BLaER1 (cell line): ENCODE data around the gene SUFU.

Experiments used
- H3K27ac ChIP-seq: shearing (Covaris generic); formaldehyde crosslinking; 2 replicates; pipeline ENCODE4 v1.8.1; 2022
- H3K27me3 ChIP-seq: shearing (Covaris generic); formaldehyde crosslinking; 2 replicates; pipeline ENCODE4 v1.8.1; 2022
- H3K36me3 ChIP-seq: shearing (Covaris generic); formaldehyde crosslinking; 2 replicates; pipeline ENCODE4 v1.8.1; 2022
- H3K4me1 ChIP-seq: shearing (Covaris generic); formaldehyde crosslinking; 2 replicates; pipeline ENCODE4 v1.8.1; 2022
- H3K4me2 ChIP-seq: shearing (Covaris generic); formaldehyde crosslinking; 2 replicates; pipeline ENCODE4 v1.8.1; 2022
- H3K4me3 ChIP-seq: shearing (Covaris generic); formaldehyde crosslinking; 2 replicates; pipeline ENCODE4 v1.8.1; 2022
- H3K9ac ChIP-seq: shearing (Covaris generic); formaldehyde crosslinking; 2 replicates; pipeline ENCODE4 v1.8.1; 2022
- H3K9me3 ChIP-seq: shearing (Covaris generic); formaldehyde crosslinking; 2 replicates; pipeline ENCODE4 v1.8.1; 2022
- H4K20me1 ChIP-seq: shearing (Covaris generic); formaldehyde crosslinking; 2 replicates; pipeline ENCODE4 v1.8.1; 2022
- Cebpa-rat ChIP-seq: shearing (Covaris generic); IDR thresholded peaks from 2 replicates; pipeline ENCODE4 v1.8.1; 2022

SUFU gene

DNA sequence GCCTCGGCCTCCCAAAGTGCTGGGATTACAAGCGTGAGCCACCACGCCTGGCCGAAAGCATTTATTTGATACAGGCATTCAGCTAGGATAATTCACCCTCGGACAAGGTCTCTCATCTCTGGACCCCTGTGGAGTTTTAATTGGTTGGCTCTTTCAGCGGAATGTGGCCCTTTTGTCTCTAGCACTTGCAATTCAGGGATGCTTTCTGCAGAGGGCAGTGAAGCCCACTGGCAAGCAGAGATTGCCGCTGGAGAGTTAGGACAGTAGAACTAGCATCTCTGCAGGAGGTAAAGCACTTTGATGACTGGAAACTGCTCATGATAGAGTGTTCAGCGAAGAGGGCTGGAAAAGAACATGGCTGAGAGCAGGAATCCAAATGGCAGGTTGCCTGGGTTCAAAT, 62.0 kb downstream of the SUFU start:
- no peaks in the 10 kb centered on the region for H3K9me3 ChIP-seq
- no peak for TF ChIP-seq Cebpa-rat
- no peak overlapping the region for H3K4me3 ChIP-seq
- peaks cover 34% of the 10 kb centered on the region; the same call in 1 of the 2 replicates for H4K20me1 ChIP-seq
- H3K36me3 ChIP-seq: peaks cover 30% of the 10 kb centered on the region; the same call in 1 of the 2 replicates
- no peaks in the 10 kb centered on the region for H3K27me3 ChIP-seq
- H3K4me1 ChIP-seq: no peaks in the 10 kb centered on the region
- no peak overlapping the region for H3K27ac ChIP-seq
- H3K9ac ChIP-seq: no peak overlapping the region
- no peak overlapping the region for H3K4me2 ChIP-seq

- peaks cover 56% of the 10 kb centered on the region for H4K20me1 ChIP-seq
- H3K9me3 ChIP-seq: no peaks in the 10 kb centered on the region
- H3K27ac ChIP-seq: no peak overlapping the region
- no peak for TF ChIP-seq Cebpa-rat
- no peaks in the 10 kb centered on the region for H3K36me3 ChIP-seq
- H3K4me3 ChIP-seq: no peak overlapping the region
- H3K4me2 ChIP-seq: no peak overlapping the region
- H3K4me1 ChIP-seq: peaks cover 20% of the 10 kb centered on the region
- no peaks in the 10 kb centered on the region for H3K27me3 ChIP-seq
- H3K9ac ChIP-seq: no peak overlapping the region
Observed at GRCh38 chr10:102578782-102579181, 75.0 kb downstream of the SUFU start.

DNA sequence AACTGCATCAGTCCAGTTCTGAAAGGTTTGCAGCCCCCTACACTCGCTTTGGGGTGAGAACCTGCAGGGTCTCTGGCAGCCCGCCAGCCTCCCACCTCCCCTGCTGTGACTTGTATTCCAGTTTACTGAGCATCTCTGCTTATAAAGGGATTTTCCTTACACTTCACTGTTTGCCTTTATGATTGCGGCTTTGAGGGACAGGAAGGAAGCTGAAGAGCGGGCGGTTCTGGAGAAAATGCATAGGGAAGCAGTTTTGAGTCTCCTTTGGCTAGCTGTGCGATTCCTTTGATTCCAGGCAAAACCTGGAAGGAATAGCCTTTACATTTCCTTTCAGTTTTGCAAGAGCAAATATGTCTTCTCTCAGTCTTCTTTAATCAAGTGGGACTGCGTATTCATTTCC, 75.6 kb downstream of the SUFU start:
- no peaks in the 10 kb centered on the region for H3K36me3 ChIP-seq
- H3K27ac ChIP-seq: no peak overlapping the region

GRCh38 chr10:102580230-102580629, 76.5 kb downstream of the SUFU start:
- H3K27ac ChIP-seq: no peak overlapping the region
- H3K36me3 ChIP-seq: no peaks in the 10 kb centered on the region
- H3K4me1 ChIP-seq: peaks cover 20% of the 10 kb centered on the region
- no peak overlapping the region for H3K4me3 ChIP-seq
- no peak for TF ChIP-seq Cebpa-rat
- no peaks in the 10 kb centered on the region for H3K27me3 ChIP-seq
- no peak overlapping the region for H3K9ac ChIP-seq
- no peaks in the 10 kb centered on the region for H3K9me3 ChIP-seq
- no peak overlapping the region for H3K4me2 ChIP-seq
- H4K20me1 ChIP-seq: peaks cover 65% of the 10 kb centered on the region

More for the DNA sequence above, 75.6 kb downstream of the SUFU start:
- no peaks in the 10 kb centered on the region for H3K9me3 ChIP-seq
- peaks cover 61% of the 10 kb centered on the region for H4K20me1 ChIP-seq
- H3K4me2 ChIP-seq: no peak overlapping the region
- peaks cover 20% of the 10 kb centered on the region for H3K4me1 ChIP-seq
- H3K4me3 ChIP-seq: no peak overlapping the region
- TF ChIP-seq Cebpa-rat: no peak
- no peaks in the 10 kb centered on the region for H3K27me3 ChIP-seq
- H3K9ac ChIP-seq: no peak overlapping the region

- Histone ChIP-seq H3K9me3 (no peaks in the 10 kb centered on the region), H3K4me2 (peak overlapping the region; percentile 24; the same call in 1 of the 2 replicates), H4K20me1 (peaks cover 69% of the 10 kb centered on the region), H3K36me3 (no peaks in the 10 kb centered on the region), H3K9ac (0 out of 2 replicates have a peak overlapping the region, but pooled peaks have one; percentile 38), H3K4me3 (no peak overlapping the region), H3K27ac (no peak overlapping the region), H3K4me1 (peaks cover 20% of the 10 kb centered on the region), H3K27me3 (no peaks in the 10 kb centered on the region)
- TF ChIP-seq Cebpa-rat: no peak
Observed at GRCh38 chr10:102581401-102581800, 77.6 kb downstream of the SUFU start.

GRCh38 chr10:102581981-102582580, 78.3 kb downstream of the SUFU start:
- no peaks in the 10 kb centered on the region for H3K27me3 ChIP-seq
- no peaks in the 10 kb centered on the region for H3K9me3 ChIP-seq
- peaks cover 20% of the 10 kb centered on the region for H3K4me1 ChIP-seq
- peak overlapping the region; percentile 24; the same call in 1 of the 2 replicates for H3K4me2 ChIP-seq
- H3K9ac ChIP-seq: no peak overlapping the region; the same call in 1 of the 2 replicates
- no peak for TF ChIP-seq Cebpa-rat
- H4K20me1 ChIP-seq: peaks cover 69% of the 10 kb centered on the region
- no peak overlapping the region for H3K27ac ChIP-seq
- H3K4me3 ChIP-seq: no peak overlapping the region
- no peaks in the 10 kb centered on the region for H3K36me3 ChIP-seq

DNA sequence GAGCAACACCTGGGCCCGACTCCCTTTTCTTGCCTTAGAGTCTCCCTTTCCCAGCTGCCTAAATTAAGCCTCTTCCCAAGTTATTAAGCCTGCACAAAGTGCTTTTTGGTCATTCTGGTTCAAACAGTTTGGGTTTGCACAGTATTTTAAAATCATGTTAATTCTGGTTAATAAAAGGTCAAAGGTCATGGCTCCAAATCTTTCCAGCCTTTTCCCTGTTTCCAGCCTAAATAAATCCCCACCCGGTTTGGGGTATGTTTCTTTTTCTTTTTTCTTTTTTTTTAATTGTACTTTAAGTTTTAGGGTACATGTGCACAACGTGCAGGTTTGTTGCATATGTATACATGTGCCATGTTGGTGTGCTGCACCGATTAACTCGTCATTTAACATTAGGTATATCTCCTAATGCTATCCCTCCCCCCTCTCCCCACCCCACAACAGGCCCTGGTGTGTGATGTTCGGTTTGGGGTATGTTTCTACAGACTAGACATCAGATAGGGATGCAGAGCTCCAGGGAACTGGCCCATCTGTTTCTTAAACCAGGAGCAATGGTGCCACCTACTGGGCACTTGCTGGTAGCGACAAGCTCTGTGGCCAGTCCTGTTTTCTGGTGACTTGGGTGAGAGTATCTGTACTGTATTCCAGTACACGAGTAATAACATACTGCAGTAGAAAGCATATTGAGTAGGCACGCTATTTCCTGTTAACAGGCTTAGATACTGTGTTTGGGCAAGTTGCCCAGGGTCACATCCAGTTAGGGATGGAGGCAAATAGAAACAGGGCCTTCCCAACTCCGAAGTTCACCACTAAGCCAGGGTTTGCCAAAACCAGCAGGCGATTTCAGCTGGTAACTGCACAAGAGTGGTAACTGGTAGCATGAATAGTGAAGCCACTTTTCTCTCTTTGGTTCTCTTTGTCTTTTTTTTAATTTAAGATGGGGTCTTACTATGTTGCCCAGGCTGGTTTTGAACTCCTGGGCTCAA, 80.0 kb downstream of the SUFU start:
- Histone ChIP-seq H3K4me2 (no peak overlapping the region), H3K27me3 (no peaks in the 10 kb centered on the region), H3K4me3 (no peak overlapping the region), H3K4me1 (peaks cover 20% of the 10 kb centered on the region), H3K27ac (no peak overlapping the region), H3K9ac (no peak overlapping the region; the same call in 1 of the 2 replicates), H4K20me1 (peaks cover 73% of the 10 kb centered on the region), H3K9me3 (no peaks in the 10 kb centered on the region), H3K36me3 (no peaks in the 10 kb centered on the region)
- TF ChIP-seq Cebpa-rat: no peak

DNA sequence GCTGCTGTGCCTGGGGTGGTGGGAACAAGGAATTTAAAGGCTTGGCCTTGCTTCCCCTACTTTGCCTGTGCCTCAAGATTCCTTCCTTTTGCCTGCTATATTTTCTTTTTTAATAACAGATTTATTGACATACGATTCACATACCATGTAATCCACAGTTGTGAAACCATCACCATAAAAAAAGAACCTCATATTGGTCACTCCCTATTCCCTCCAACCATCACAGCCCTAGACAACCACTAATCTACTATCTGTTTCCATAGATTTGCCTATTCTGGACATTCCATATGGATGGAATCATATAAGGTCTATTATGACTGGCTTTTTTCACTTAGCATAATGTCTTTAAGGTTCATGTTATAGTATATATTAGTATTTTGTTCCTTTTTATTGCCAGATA, 81.3 kb downstream of the SUFU start:
- Histone ChIP-seq H3K27me3 (no peaks in the 10 kb centered on the region), H3K9me3 (no peaks in the 10 kb centered on the region), H3K4me3 (no peak overlapping the region), H3K4me2 (no peak overlapping the region), H3K36me3 (no peaks in the 10 kb centered on the region), H3K4me1 (peaks cover 20% of the 10 kb centered on the region), H3K27ac (no peak overlapping the region), H3K9ac (no peak overlapping the region), H4K20me1 (peaks cover 68% of the 10 kb centered on the region)
- TF ChIP-seq Cebpa-rat: no peak

- Histone ChIP-seq H3K27me3 (no peaks in the 10 kb centered on the region), H4K20me1 (peaks cover 53% of the 10 kb centered on the region), H3K36me3 (0 out of 2 replicates have a peak, but pooled peaks cover 2% of the 10 kb centered on the region)
Observed at GRCh38 chr10:102586858-102587257, 83.1 kb downstream of the SUFU start.

GRCh38 chr10:102588875-102589274, 85.1 kb downstream of the SUFU start:
- Histone ChIP-seq H3K27me3 (no peaks in the 10 kb centered on the region), H3K9me3 (no peaks in the 10 kb centered on the region), H3K4me1 (peaks cover 14% of the 10 kb centered on the region), H3K4me2 (no peak overlapping the region), H3K36me3 (peaks cover 21% of the 10 kb centered on the region; the same call in 1 of the 2 replicates), H4K20me1 (peaks cover 38% of the 10 kb centered on the region), H3K9ac (no peak overlapping the region), H3K27ac (no peak overlapping the region), H3K4me3 (no peak overlapping the region)
- no peak for TF ChIP-seq Cebpa-rat

More at GRCh38 chr10:102586858-102587257, 83.1 kb downstream of the SUFU start:
- TF ChIP-seq Cebpa-rat: no peak
- Histone ChIP-seq H3K4me2 (no peak overlapping the region), H3K4me3 (no peak overlapping the region), H3K27ac (no peak overlapping the region), H3K9ac (no peak overlapping the region), H3K9me3 (no peaks in the 10 kb centered on the region), H3K4me1 (peaks cover 12% of the 10 kb centered on the region)
